Psoas muscle (tissue), 8 donors: ENCODE data around the gene RMI2. TPM values are rescaled to one million over a fixed set of nuclear protein-coding genes. Genes with fewer than 3 reads are reported as not detected.
"Not testable (repeated sequence)": the region's sequence is repeated elsewhere in the genome, so short reads cannot be mapped to it uniquely, and the experiment has no call there.

Experiments
- ATAC-seq, 4 donors: fragments of 200-7000 bp; cut with Tn5 transposase; one replicate each; pipeline ENCODE4 v1.9.1; 2020; ENCODE audit warnings: moderate library complexity in 3 of 4, mild to moderate bottlenecking in 2 of 4
- DNase-seq, 2 donors: peaks; one replicate each; pipeline ENCODE4 v3.0.0-alpha.2; 2020
- H3K27ac ChIP-seq: fragments of 200-600 bp; one replicate; pipeline ENCODE4 v1.8.0; 2022
- H3K27me3 ChIP-seq, 3 donors: fragments of 200-600 bp in 1 of 3; one replicate each; pipeline versions ENCODE4 v1.6.1 to v1.8.0; 2013 to 2022; ENCODE audit warnings: low read length in 2 of 3, mild to moderate bottlenecking in 2 of 3, moderate library complexity in 1 of 3; ENCODE audit not compliant: insufficient read depth in 3 of 3
- H3K36me3 ChIP-seq, 2 donors: fragments of 200-600 bp in 1 of 2; one replicate each; pipeline versions ENCODE4 v1.6.1 to v1.8.0; 2013 to 2022; ENCODE audit warnings: low read depth in 1 of 2, mild to moderate bottlenecking in 1 of 2, moderate library complexity in 1 of 2; ENCODE audit not compliant: insufficient read depth in 1 of 2
- H3K4me1 ChIP-seq: fragments of 200-600 bp; one replicate; pipeline ENCODE4 v1.8.0; 2022
- H3K4me3 ChIP-seq: fragments of 200-600 bp; one replicate; pipeline ENCODE4 v1.8.0; 2022; ENCODE audit warnings: mild to moderate bottlenecking
- H3K9me3 ChIP-seq: fragments of 200-600 bp; one replicate; pipeline ENCODE4 v1.8.0; 2022
- CTCF ChIP-seq: fragments of 200-600 bp; IDR thresholded peaks from one replicate; pipeline ENCODE4 v1.8.0; 2022; ENCODE audit warnings: antibody characterized with exemption
- WGBS, 3 donors: extraction: QIAGEN DNeasy Blood & Tissue Kit; methylation state at CpG; one replicate each; pipeline versions ENCODE4 v1.1.6 to v1.1.7; 2013; 5-methylcytosine and 5-hydroxymethylcytosine counted together
- intact Hi-C, 2 donors: fragments of 100-400 bp; cut with DNase I; formaldehyde crosslinking; loops; one replicate each; pipeline versions ENCODE4 v1.11.0 to v1.14.2; 2022
- polyA plus RNA-seq, 3 donors: library from polyadenylated mRNA; stranded (reverse); fragments of 200-250 nt; gene quantifications; one replicate each; pipeline ENCODE4 v1.2.3, GENCODE V29; 2013
- total RNA-seq, 4 donors: library from RNA; stranded (reverse); fragmentation: NEBNext Ultra II Directional in 2 of 4; extraction: Animal tissue kit (Norgen Biotek cat#: 25700) in 2 of 4; gene quantifications; one replicate each; pipeline versions ENCODE4 v1.2.1 to v1.2.4, GENCODE V29; 2021 to 2023
- donor health status: healthy with polysubstance abuse.
- donor health status: DM: no; HTN: no; CAD: no; lungs with moderate emphysema.
- donor health status: Bipolar disorder and iron deficiency.
- donor health status: healthy.
- donor health status: DM: yes; HTN: yes; CAD: no.
- donor health status: DM: no; HTN: no; CAD: no.
- donor health status: DM: no; HTN: no; CAD: no.
- donor health status: DM: yes; HTN: yes; CAD: no.

The RMI2 gene
- total and polyA plus RNA-seq, 7 donors = 0.11 to 0.64 (median 0.23) TPM; not detected in 2

- Histone ChIP-seq H3K4me3 (no peak overlapping the region), H3K27ac (no peak overlapping the region), H3K9me3 (no peaks in the 10 kb centered on the region), H3K36me3 (no peaks in the 10 kb centered on the region), H3K4me1 (no peaks in the 10 kb centered on the region), H3K27me3 (no peaks in the 10 kb centered on the region)
- WGBS, 3 donors = 76 to 79% (median 78%) methylated on average over 6 of the region's 6 CpGs
- no peak for TF ChIP-seq CTCF
- intact Hi-C loops = no loop called here
- ATAC-seq (no peak), DNase-seq (no peak)
These were observed 27.6 kb downstream of the RMI2 start for GRCh38 chr16:11372829-11373306.

GRCh38 chr16:11374255-11374654, 29.0 kb downstream of the RMI2 start:
- no peak for TF ChIP-seq CTCF
- Histone ChIP-seq H3K36me3 (no peaks in the 10 kb centered on the region), H3K27me3 (no peaks in the 10 kb centered on the region), H3K27ac (no peak overlapping the region), H3K4me3 (no peak overlapping the region), H3K4me1 (no peaks in the 10 kb centered on the region), H3K9me3 (no peaks in the 10 kb centered on the region)
- no peak for DNase-seq
- WGBS, 3 donors = 49 to 60% (median 49%) methylated on average over 4 of the region's 4 CpGs
- intact Hi-C loops = no loop called here
- no peak for ATAC-seq

GRCh38 chr16:11377154-11377553, 31.9 kb downstream of the RMI2 start:
- H3K27me3 ChIP-seq = no peaks in the 10 kb centered on the region
- 68 to 73% (median 69%) methylated on average over 3 of the region's 3 CpGs for WGBS, 3 donors
- H3K27ac ChIP-seq = no peak overlapping the region
- DNase-seq (no peak), ATAC-seq (no peak)
- no peak overlapping the region for H3K4me3 ChIP-seq
- intact Hi-C loops = no loop called here
- no peaks in the 10 kb centered on the region for H3K36me3 ChIP-seq
- no peak for TF ChIP-seq CTCF
- H3K4me1 ChIP-seq = no peaks in the 10 kb centered on the region
- no peaks in the 10 kb centered on the region for H3K9me3 ChIP-seq

GRCh38 chr16:11378951-11379350, 33.7 kb downstream of the RMI2 start:
- intact Hi-C loops, H3K27ac ChIP-seq, H3K36me3 ChIP-seq, H3K4me3 ChIP-seq, ATAC-seq, H3K27me3 ChIP-seq, H3K4me1 ChIP-seq, DNase-seq, H3K9me3 ChIP-seq: not testable (repeated sequence)
- WGBS, 3 donors = 80 to 92% (median 90%) methylated on average over 5 of the region's 5 CpGs

GRCh38 chr16:11379420-11379819, 34.2 kb downstream of the RMI2 start:
- intact Hi-C loops = no loop called here
- no peak for TF ChIP-seq CTCF
- no peaks in the 10 kb centered on the region for H3K4me1 ChIP-seq
- H3K27me3 ChIP-seq = no peaks in the 10 kb centered on the region
- H3K4me3 ChIP-seq = no peak overlapping the region
- no peaks in the 10 kb centered on the region for H3K9me3 ChIP-seq
- H3K36me3 ChIP-seq = no peaks in the 10 kb centered on the region
- DNase-seq = no peak
- WGBS, 3 donors = 63 to 75% (median 74%) methylated on average over 7 of the region's 7 CpGs
- no peak for ATAC-seq
- H3K27ac ChIP-seq = no peak overlapping the region
